ENCODE data around the gene HINFP.
A peak's percentile ranks its signal among the peaks of the same experiment; 100 is the strongest.

HINFP gene

DNA sequence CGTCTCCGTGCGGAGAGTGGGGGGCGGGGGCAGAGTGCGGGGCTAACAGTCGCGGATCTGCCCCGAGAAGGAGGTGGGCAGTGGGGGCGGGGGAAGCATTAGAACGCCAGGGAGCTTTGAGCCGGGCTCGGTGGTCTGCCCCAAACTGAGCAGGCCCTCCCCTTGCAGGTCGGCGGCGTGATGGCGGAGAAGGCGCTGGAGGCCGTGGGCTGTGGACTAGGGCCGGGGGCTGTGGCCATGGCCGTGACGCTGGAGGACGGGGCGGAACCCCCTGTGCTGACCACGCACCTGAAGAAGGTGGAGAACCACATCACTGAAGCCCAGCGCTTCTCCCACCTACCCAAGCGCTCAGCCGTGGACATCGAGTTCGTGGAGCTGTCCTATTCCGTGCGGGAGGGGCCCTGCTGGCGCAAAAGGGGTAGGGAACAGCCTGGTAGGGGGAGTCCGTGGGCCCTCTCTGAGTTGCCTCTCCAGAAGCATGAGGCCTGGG is 28.5 kb downstream of the HINFP start:
- Histone ChIP-seq H3K4me3 (ENCODE audit: low read depth in 1 of 2, low read length in 2 of 2) (peak overlapping the region in 1 of 2 donors; percentile 76), H3K9me3 (ENCODE audit: control insufficient read depth in 1 of 2, low read length in 2 of 2) (no peaks in the 10 kb centered on the region), H3K36me3 (ENCODE audit: control insufficient read depth in 1 of 2, insufficient read depth in 2 of 2, low read length in 2 of 2) (no peaks in the 10 kb centered on the region), H3K27ac (ENCODE audit: low read length) (no peak overlapping the region), H3K27me3 (ENCODE audit: low read depth, low read length) (peaks cover 18% of the 10 kb centered on the region), H3K4me1 (ENCODE audit: control insufficient read depth in 1 of 2, insufficient read depth in 2 of 2, low read length in 2 of 2) (peaks cover 4 to 16% of the 10 kb centered on the region in 2 donors)

DNA sequence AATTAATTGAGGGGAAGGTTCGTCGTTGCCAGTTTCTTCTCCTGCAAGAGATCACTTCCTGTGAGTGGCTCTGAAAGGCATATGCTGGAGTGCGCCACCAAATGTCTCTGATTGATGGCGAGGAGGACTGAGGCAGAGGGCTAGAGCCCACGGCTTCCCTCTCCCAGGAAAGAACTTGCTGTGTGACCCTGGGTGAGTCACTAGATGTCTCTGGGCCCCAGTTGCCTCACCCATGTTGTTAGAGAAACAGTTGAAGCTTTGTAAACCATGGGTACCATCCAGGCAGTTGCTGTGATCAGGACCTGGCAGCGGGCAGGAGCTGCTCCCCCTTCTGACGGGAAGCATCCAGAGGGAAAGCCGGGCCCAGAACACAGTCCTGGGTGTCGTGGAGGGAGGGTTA is 30.7 kb downstream of the HINFP start:
- peaks cover 4 to 16% of the 10 kb centered on the region in 2 donors for H3K4me1 ChIP-seq (ENCODE audit: control insufficient read depth in 1 of 2, insufficient read depth in 2 of 2, low read length in 2 of 2)
- H3K27ac ChIP-seq (ENCODE audit: low read length), result no peak overlapping the region
- H3K4me3 ChIP-seq (ENCODE audit: low read depth in 1 of 2, low read length in 2 of 2), result no peak overlapping the region
- peaks cover 18% of the 10 kb centered on the region for H3K27me3 ChIP-seq (ENCODE audit: low read depth, low read length)
- no peaks in the 10 kb centered on the region for H3K36me3 ChIP-seq (ENCODE audit: control insufficient read depth in 1 of 2, insufficient read depth in 2 of 2, low read length in 2 of 2)
- no peaks in the 10 kb centered on the region for H3K9me3 ChIP-seq (ENCODE audit: control insufficient read depth in 1 of 2, low read length in 2 of 2)

DNA sequence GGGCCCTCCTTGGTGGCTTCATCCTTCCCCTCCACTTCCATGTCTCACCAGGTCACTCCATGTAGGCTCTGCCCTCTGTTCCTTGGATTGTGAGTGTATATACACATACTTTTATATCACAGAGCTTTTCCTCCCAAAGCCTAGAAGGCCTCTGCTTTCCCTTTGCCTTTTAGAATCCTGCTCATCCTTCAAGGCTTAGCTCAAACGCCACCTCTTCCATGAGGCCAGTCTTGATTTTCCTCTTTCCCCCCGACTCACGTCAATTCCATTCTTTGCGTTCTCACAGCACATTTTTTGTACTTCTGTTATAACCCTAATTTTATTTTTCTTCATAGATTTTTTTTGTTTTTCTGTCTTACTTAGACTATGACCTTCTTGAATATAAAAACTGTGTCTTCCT is 31.2 kb downstream of the HINFP start:
- H3K27me3 ChIP-seq (ENCODE audit: low read depth, low read length), result peaks cover 15% of the 10 kb centered on the region
- H3K27ac ChIP-seq (ENCODE audit: low read length), result no peak overlapping the region
- H3K36me3 ChIP-seq (ENCODE audit: control insufficient read depth in 1 of 2, insufficient read depth in 2 of 2, low read length in 2 of 2), result no peaks in the 10 kb centered on the region
- no peak overlapping the region for H3K4me3 ChIP-seq (ENCODE audit: low read depth in 1 of 2, low read length in 2 of 2)
- H3K9me3 ChIP-seq (ENCODE audit: control insufficient read depth in 1 of 2, low read length in 2 of 2), result no peaks in the 10 kb centered on the region
- H3K4me1 ChIP-seq (ENCODE audit: control insufficient read depth in 1 of 2, insufficient read depth in 2 of 2, low read length in 2 of 2), result peaks cover 4 to 16% of the 10 kb centered on the region in 2 donors

DNA sequence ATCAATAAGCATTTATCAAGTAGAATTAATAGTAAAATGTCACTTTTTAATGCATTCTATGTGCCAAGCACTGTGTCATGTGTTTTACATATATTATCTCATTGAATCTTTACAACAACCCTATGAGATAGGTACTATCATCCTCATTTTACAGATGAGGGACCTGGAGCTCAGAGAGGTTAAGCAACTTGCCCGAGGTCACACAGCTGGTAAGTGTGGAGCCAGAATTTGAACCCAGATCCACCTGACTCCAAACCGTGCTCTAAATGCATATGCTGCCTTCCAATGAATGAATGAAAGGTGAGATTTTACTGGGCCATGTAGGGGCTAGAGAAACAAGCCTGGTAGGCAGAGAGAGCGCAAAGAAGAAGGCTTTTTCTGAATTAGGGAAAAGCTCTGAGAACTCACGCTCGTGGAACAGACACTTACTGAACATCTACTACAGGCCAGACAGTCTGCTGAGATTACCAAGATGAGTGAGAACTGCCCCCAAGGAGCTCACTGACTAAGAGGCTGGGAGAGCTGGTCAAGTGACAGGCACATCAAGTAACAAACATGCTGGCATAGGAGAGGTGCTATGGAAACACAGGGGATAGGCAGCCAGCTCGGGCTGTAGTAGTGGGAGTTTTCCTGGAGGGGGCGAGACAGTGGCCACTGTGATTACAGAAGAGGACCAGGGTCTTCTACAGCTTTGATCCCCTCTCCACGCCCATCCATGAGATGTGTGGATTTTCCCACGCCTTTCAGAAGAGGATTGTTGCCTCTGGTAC is 31.9 kb downstream of the HINFP start:
- H3K4me3 ChIP-seq (ENCODE audit: low read depth in 1 of 2, low read length in 2 of 2), result no peak overlapping the region
- peaks cover 4 to 15% of the 10 kb centered on the region in 2 donors for H3K4me1 ChIP-seq (ENCODE audit: control insufficient read depth in 1 of 2, insufficient read depth in 2 of 2, low read length in 2 of 2)
- no peak overlapping the region for H3K27ac ChIP-seq (ENCODE audit: low read length)
- H3K36me3 ChIP-seq (ENCODE audit: control insufficient read depth in 1 of 2, insufficient read depth in 2 of 2, low read length in 2 of 2), result no peaks in the 10 kb centered on the region
- no peaks in the 10 kb centered on the region for H3K9me3 ChIP-seq (ENCODE audit: control insufficient read depth in 1 of 2, low read length in 2 of 2)
- peaks cover 10% of the 10 kb centered on the region for H3K27me3 ChIP-seq (ENCODE audit: low read depth, low read length)

DNA sequence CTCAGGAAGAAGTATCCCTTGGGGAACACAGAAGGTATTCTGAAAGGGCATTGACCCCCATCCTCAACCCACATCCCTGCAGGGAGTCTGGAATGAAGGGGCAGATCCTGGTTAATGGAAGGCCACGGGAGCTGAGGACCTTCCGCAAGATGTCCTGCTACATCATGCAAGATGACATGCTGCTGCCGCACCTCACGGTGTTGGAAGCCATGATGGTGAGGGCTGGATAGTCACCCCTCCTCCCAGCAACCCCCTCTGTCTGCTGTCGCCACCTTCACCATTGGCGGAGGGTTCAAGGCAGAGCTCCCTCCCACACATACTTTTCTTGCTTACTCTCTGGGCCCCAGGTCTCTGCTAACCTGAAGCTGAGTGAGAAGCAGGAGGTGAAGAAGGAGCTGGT is 32.8 kb downstream of the HINFP start:
- no peaks in the 10 kb centered on the region for H3K36me3 ChIP-seq (ENCODE audit: control insufficient read depth in 1 of 2, insufficient read depth in 2 of 2, low read length in 2 of 2)
- no peak overlapping the region for H3K4me3 ChIP-seq (ENCODE audit: low read depth in 1 of 2, low read length in 2 of 2)
- no peaks in the 10 kb centered on the region for H3K9me3 ChIP-seq (ENCODE audit: control insufficient read depth in 1 of 2, low read length in 2 of 2)
- no peak overlapping the region for H3K27ac ChIP-seq (ENCODE audit: low read length)
- H3K4me1 ChIP-seq (ENCODE audit: control insufficient read depth in 1 of 2, insufficient read depth in 2 of 2, low read length in 2 of 2), result peaks cover 0 to 8% of the 10 kb centered on the region in 2 donors
- peaks cover 8% of the 10 kb centered on the region for H3K27me3 ChIP-seq (ENCODE audit: low read depth, low read length)

DNA sequence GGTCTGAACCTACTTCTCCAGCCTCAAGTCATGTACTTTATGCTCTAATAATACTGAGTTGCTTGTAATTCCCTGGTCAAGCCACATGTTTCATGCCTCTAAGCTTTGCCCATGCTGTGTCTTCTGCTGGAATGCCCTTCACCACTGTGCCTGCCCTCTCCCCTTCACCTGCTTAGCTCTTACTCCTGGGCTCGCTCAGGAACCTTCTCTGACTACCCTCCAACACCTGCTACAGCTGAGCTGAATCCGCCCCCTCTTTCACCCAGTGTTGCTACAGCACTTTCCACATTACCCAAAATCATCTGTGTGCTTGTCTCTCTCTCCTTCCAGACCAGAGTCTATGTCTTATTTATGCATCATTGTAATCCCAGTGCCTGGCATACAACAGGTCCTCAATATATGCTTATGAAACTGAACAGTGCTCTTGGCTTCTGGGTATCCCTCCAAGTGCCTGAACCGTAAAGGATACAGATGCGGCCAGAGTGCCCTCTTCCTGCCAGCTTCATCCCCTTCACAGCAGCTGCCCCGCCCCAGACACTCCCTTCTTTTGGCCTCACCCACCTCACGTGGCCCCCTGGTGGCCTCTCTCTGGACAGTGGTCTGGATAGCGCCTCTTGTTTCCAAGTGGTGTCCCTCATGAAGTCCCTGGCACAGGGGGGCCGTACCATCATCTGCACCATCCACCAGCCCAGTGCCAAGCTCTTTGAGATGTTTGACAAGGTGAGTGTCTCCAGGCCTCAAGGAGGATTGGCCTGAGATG is 34.5 kb downstream of the HINFP start:
- Histone ChIP-seq H3K4me1 (ENCODE audit: control insufficient read depth in 1 of 2, insufficient read depth in 2 of 2, low read length in 2 of 2) (no peaks in the 10 kb centered on the region), H3K27me3 (ENCODE audit: low read depth, low read length) (no peaks in the 10 kb centered on the region), H3K27ac (ENCODE audit: low read length) (no peak overlapping the region), H3K9me3 (ENCODE audit: control insufficient read depth in 1 of 2, low read length in 2 of 2) (no peaks in the 10 kb centered on the region), H3K4me3 (ENCODE audit: low read depth in 1 of 2, low read length in 2 of 2) (no peak overlapping the region), H3K36me3 (ENCODE audit: control insufficient read depth in 1 of 2, insufficient read depth in 2 of 2, low read length in 2 of 2) (no peaks in the 10 kb centered on the region)

DNA sequence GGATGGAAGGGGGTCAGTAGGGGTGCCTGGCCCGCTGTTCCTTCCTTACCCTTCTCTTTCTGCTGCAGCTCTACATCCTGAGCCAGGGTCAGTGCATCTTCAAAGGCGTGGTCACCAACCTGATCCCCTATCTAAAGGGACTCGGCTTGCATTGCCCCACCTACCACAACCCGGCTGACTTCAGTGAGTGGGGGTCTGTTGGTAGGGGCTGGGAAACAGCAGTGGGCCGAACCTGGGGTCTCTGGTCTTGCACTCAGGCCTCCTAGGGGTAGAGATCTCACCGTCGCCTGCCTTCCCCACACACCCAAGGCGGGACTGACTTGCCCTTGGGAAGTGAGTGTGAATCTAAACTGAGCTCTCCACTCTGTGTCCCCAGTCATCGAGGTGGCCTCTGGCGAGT is 35.1 kb downstream of the HINFP start:
- H3K9me3 ChIP-seq (ENCODE audit: control insufficient read depth in 1 of 2, low read length in 2 of 2), result no peaks in the 10 kb centered on the region
- no peak overlapping the region for H3K27ac ChIP-seq (ENCODE audit: low read length)
- no peak overlapping the region for H3K4me3 ChIP-seq (ENCODE audit: low read depth in 1 of 2, low read length in 2 of 2)
- no peaks in the 10 kb centered on the region for H3K36me3 ChIP-seq (ENCODE audit: control insufficient read depth in 1 of 2, insufficient read depth in 2 of 2, low read length in 2 of 2)
- no peaks in the 10 kb centered on the region for H3K4me1 ChIP-seq (ENCODE audit: control insufficient read depth in 1 of 2, insufficient read depth in 2 of 2, low read length in 2 of 2)
- no peaks in the 10 kb centered on the region for H3K27me3 ChIP-seq (ENCODE audit: low read depth, low read length)

DNA sequence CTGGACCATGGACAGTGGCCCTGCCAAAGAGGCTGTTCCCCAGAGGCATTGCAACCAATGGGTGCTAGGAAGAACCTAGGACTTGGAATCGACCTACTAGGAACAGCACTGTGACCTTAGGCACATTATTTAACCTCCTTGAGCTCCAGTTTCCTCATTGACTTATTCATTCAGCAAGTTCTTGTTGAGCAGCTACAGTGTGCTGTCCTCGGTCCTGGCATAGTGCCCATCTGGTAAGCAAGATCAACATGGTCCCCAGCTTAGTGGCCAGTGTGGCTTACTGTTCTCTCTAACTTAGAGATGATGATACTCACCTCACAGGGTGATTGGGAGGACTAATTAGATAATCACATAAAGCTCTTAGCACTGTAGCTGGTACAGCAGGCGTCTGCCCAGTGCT is 35.7 kb downstream of the HINFP start:
- Histone ChIP-seq H3K27ac (ENCODE audit: low read length) (no peak overlapping the region), H3K27me3 (ENCODE audit: low read depth, low read length) (no peaks in the 10 kb centered on the region), H3K4me3 (ENCODE audit: low read depth in 1 of 2, low read length in 2 of 2) (no peak overlapping the region), H3K4me1 (ENCODE audit: control insufficient read depth in 1 of 2, insufficient read depth in 2 of 2, low read length in 2 of 2) (no peaks in the 10 kb centered on the region), H3K36me3 (ENCODE audit: control insufficient read depth in 1 of 2, insufficient read depth in 2 of 2, low read length in 2 of 2) (no peaks in the 10 kb centered on the region), H3K9me3 (ENCODE audit: control insufficient read depth in 1 of 2, low read length in 2 of 2) (no peaks in the 10 kb centered on the region)

DNA sequence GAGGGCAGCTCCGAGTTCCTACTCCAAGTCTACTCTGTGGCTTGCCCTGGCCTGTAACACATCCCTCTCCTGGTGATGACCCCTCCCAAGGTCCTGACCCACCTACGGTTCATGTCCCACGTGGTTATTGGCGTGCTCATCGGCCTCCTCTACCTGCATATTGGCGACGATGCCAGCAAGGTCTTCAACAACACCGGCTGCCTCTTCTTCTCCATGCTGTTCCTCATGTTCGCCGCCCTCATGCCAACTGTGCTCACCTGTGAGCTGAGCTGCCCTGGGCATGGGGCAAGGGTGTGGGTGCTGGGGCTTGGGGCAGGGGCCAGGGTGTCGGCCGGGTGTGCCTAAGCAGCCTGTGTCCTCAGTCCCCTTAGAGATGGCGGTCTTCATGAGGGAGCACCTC is 37.1 kb downstream of the HINFP start:
- Histone ChIP-seq H3K9me3 (ENCODE audit: control insufficient read depth in 1 of 2, low read length in 2 of 2) (no peaks in the 10 kb centered on the region), H3K4me1 (ENCODE audit: control insufficient read depth in 1 of 2, insufficient read depth in 2 of 2, low read length in 2 of 2) (no peaks in the 10 kb centered on the region), H3K36me3 (ENCODE audit: control insufficient read depth in 1 of 2, insufficient read depth in 2 of 2, low read length in 2 of 2) (no peaks in the 10 kb centered on the region), H3K4me3 (ENCODE audit: low read depth in 1 of 2, low read length in 2 of 2) (no peak overlapping the region), H3K27me3 (ENCODE audit: low read depth, low read length) (no peaks in the 10 kb centered on the region), H3K27ac (ENCODE audit: low read length) (no peak overlapping the region)

DNA sequence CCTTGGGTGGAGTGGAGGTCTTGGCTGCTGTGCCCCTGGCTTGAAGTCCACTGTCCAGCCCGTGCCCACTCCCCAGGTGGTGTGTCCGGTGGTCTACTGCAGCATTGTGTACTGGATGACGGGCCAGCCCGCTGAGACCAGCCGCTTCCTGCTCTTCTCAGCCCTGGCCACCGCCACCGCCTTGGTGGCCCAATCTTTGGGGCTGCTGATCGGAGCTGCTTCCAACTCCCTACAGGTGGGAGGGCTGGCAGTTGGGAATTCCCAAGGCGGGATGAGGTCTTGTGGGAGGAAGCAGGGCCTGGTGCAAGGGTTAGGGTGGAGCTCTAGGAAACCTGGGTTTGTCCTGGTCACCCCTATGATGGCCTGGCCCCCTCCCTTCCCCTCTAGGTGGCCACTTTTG is 38.8 kb downstream of the HINFP start:
- no peaks in the 10 kb centered on the region for H3K4me1 ChIP-seq (ENCODE audit: control insufficient read depth in 1 of 2, insufficient read depth in 2 of 2, low read length in 2 of 2)
- no peak overlapping the region for H3K27ac ChIP-seq (ENCODE audit: low read length)
- no peaks in the 10 kb centered on the region for H3K27me3 ChIP-seq (ENCODE audit: low read depth, low read length)
- no peaks in the 10 kb centered on the region for H3K36me3 ChIP-seq (ENCODE audit: control insufficient read depth in 1 of 2, insufficient read depth in 2 of 2, low read length in 2 of 2)
- no peaks in the 10 kb centered on the region for H3K9me3 ChIP-seq (ENCODE audit: control insufficient read depth in 1 of 2, low read length in 2 of 2)
- no peak overlapping the region for H3K4me3 ChIP-seq (ENCODE audit: low read depth in 1 of 2, low read length in 2 of 2)

DNA sequence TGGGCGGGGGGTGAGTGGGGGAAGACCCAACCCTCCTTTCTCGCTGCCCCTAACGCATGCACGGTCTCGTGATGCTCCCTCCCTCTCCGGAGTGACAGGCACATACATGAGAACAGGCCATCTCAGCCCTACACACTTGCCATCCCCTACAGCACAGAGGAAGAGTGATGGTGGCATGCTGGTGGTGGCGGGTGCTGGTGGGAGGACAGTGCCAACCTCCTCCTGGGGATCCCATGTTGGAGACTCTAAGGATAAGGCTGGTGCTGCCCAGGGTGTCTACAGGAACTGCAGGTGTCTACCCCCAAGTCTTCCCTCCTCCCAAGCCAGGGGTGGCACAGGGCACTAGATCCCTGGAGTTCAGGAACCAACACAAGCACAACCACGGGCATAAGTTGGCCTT is 40.5 kb downstream of the HINFP start:
- no peaks in the 10 kb centered on the region for H3K4me1 ChIP-seq (ENCODE audit: control insufficient read depth in 1 of 2, insufficient read depth in 2 of 2, low read length in 2 of 2)
- no peak overlapping the region for H3K4me3 ChIP-seq (ENCODE audit: low read depth in 1 of 2, low read length in 2 of 2)
- H3K36me3 ChIP-seq (ENCODE audit: control insufficient read depth in 1 of 2, insufficient read depth in 2 of 2, low read length in 2 of 2), result no peaks in the 10 kb centered on the region
- no peak overlapping the region for H3K27ac ChIP-seq (ENCODE audit: low read length)
- H3K27me3 ChIP-seq (ENCODE audit: low read depth, low read length), result no peaks in the 10 kb centered on the region
- H3K9me3 ChIP-seq (ENCODE audit: control insufficient read depth in 1 of 2, low read length in 2 of 2), result no peaks in the 10 kb centered on the region

Measured in muscle layer of duodenum (tissue), 2 donors.